AG08396 (cell line): ENCODE results near the gene DAAM1.
A peak's percentile ranks its signal among the peaks of the same experiment; 100 is the strongest.

Experiments
- DNase-seq: peaks from one replicate; pipeline ENCODE4 v3.0.0; 2012; ENCODE audit warnings: low spot score, mixed read lengths

DAAM1 gene

GRCh38 chr14:59316151-59316830, 127.8 kb downstream of the DAAM1 start:
- no peak for DNase-seq

GRCh38 chr14:59317346-59317745, 128.9 kb downstream of the DAAM1 start:
- no peak for DNase-seq

GRCh38 chr14:59317798-59318505, 129.5 kb downstream of the DAAM1 start:
- no peak for DNase-seq

GRCh38 chr14:59318908-59319307, 130.4 kb downstream of the DAAM1 start:
- DNase-seq = no peak

- DNase-seq = no peak
Observed at GRCh38 chr14:59320361-59320760, 131.9 kb downstream of the DAAM1 start.

GRCh38 chr14:59320763-59321625, 132.5 kb downstream of the DAAM1 start:
- no peak for DNase-seq

GRCh38 chr14:59321626-59321949, 133.1 kb downstream of the DAAM1 start:
- no peak for DNase-seq

GRCh38 chr14:59325906-59326305, 137.4 kb downstream of the DAAM1 start:
- no peak for DNase-seq

GRCh38 chr14:59328454-59328853, 140.0 kb downstream of the DAAM1 start:
- no peak for DNase-seq

GRCh38 chr14:59330455-59330854, 142.0 kb downstream of the DAAM1 start:
- DNase-seq = no peak

- no peak for DNase-seq
Observed at GRCh38 chr14:59331217-59331616, 142.8 kb downstream of the DAAM1 start.

GRCh38 chr14:59332727-59333126, 144.3 kb downstream of the DAAM1 start:
- peak; percentile 52 for DNase-seq

GRCh38 chr14:59333235-59333634, 144.8 kb downstream of the DAAM1 start:
- DNase-seq = no peak

GRCh38 chr14:59333668-59334067, 145.2 kb downstream of the DAAM1 start:
- peak; percentile 75 for DNase-seq

- DNase-seq = no peak
Observed at GRCh38 chr14:59334253-59334652, 145.8 kb downstream of the DAAM1 start.

- DNase-seq = no peak
Observed at GRCh38 chr14:59336098-59336497, 147.6 kb downstream of the DAAM1 start.

GRCh38 chr14:59336706-59337105, 148.2 kb downstream of the DAAM1 start:
- no peak for DNase-seq

GRCh38 chr14:59337141-59337611, 148.7 kb downstream of the DAAM1 start:
- DNase-seq = no peak

GRCh38 chr14:59338761-59339160, 150.3 kb downstream of the DAAM1 start:
- DNase-seq = no peak

GRCh38 chr14:59339524-59340330, 151.3 kb downstream of the DAAM1 start:
- no peak for DNase-seq

GRCh38 chr14:59341858-59342477, 153.5 kb downstream of the DAAM1 start:
- no peak for DNase-seq
